HG03457 (cell line): ENCODE measurements around the gene C12orf56.
"Not testable (repeated sequence)": the region's sequence is repeated elsewhere in the genome, so short reads cannot be mapped to it uniquely, and the experiment has no call there.

ENCODE experiments used
- ATAC-seq: cut with Tn5 transposase; IDR thresholded peaks from one replicate; pipeline ENCODE4 v1.9.1; 2021; ENCODE audit warnings: moderate number of reproducible peaks; ENCODE audit not compliant: unreplicated experiment

Gene C12orf56

GRCh38 chr12:64387197-64387816 is 3.3 kb downstream of the C12orf56 start:
- no peak for ATAC-seq

GRCh38 chr12:64385468-64385867 is 5.1 kb downstream of the C12orf56 start:
- ATAC-seq = no peak

GRCh38 chr12:64385019-64385418 is 5.5 kb downstream of the C12orf56 start:
- no peak for ATAC-seq

GRCh38 chr12:64383675-64384074 is 6.9 kb downstream of the C12orf56 start:
- no peak for ATAC-seq

- ATAC-seq = no peak
Observed at GRCh38 chr12:64362721-64363305, 27.7 kb downstream of the C12orf56 start.

GRCh38 chr12:64361173-64361572 is 29.4 kb downstream of the C12orf56 start:
- ATAC-seq = not testable (repeated sequence)

GRCh38 chr12:64356209-64356608 is 34.3 kb downstream of the C12orf56 start:
- ATAC-seq = not testable (repeated sequence)

GRCh38 chr12:64352181-64352580 is 38.4 kb downstream of the C12orf56 start:
- no peak for ATAC-seq

GRCh38 chr12:64351265-64351664 is 39.3 kb downstream of the C12orf56 start:
- no peak for ATAC-seq

- ATAC-seq = no peak
Observed at GRCh38 chr12:64347630-64348029, 42.9 kb downstream of the C12orf56 start.

GRCh38 chr12:64344631-64345030 is 45.9 kb downstream of the C12orf56 start:
- ATAC-seq = not testable (repeated sequence)

- ATAC-seq = not testable (repeated sequence)
Observed at GRCh38 chr12:64340546-64340945, 50.0 kb downstream of the C12orf56 start.

GRCh38 chr12:64335886-64336466 is 54.6 kb downstream of the C12orf56 start:
- ATAC-seq = no peak

- ATAC-seq = no peak
Observed at GRCh38 chr12:64332938-64333337, 57.6 kb downstream of the C12orf56 start.

- no peak for ATAC-seq
Observed at GRCh38 chr12:64332296-64332695, 58.3 kb downstream of the C12orf56 start.

- ATAC-seq = not testable (repeated sequence)
Observed at GRCh38 chr12:64329031-64329710, 61.4 kb downstream of the C12orf56 start.

GRCh38 chr12:64325055-64325454 is 65.5 kb downstream of the C12orf56 start:
- no peak for ATAC-seq

GRCh38 chr12:64323476-64324225 is 66.9 kb downstream of the C12orf56 start:
- no peak for ATAC-seq

- ATAC-seq = no peak
Observed at GRCh38 chr12:64323006-64323405, 67.6 kb downstream of the C12orf56 start.

- no peak for ATAC-seq
Observed at GRCh38 chr12:64320611-64321010, 69.9 kb downstream of the C12orf56 start.
